AG20443 (cell line): ENCODE measurements around the gene PRKCD.
A peak's percentile ranks its signal among the peaks of the same experiment; 100 is the strongest.

ENCODE experiments used
- DNase-seq: peaks from one replicate; pipeline ENCODE4 v3.0.0; 2012; ENCODE audit warnings: low spot score, mixed read lengths

PRKCD gene

GRCh38 chr3:53232641-53233377 lies 71.8 kb downstream of the PRKCD start:
- DNase-seq: no peak

- DNase-seq: no peak
Measured at GRCh38 chr3:53234130-53234840, 73.3 kb downstream of the PRKCD start.

- no peak for DNase-seq
Measured at GRCh38 chr3:53234841-53235232, 73.8 kb downstream of the PRKCD start.

- no peak for DNase-seq
Measured at GRCh38 chr3:53235545-53235944, 74.5 kb downstream of the PRKCD start.

GRCh38 chr3:53236112-53236841 lies 75.3 kb downstream of the PRKCD start:
- DNase-seq: peak; percentile 96

GRCh38 chr3:53238051-53238850 lies 77.2 kb downstream of the PRKCD start:
- DNase-seq: peak; percentile 89

- no peak for DNase-seq
Measured at GRCh38 chr3:53238886-53239285, 77.9 kb downstream of the PRKCD start.

- DNase-seq: no peak
Measured at GRCh38 chr3:53239800-53240199, 78.8 kb downstream of the PRKCD start.

GRCh38 chr3:53240989-53241972 lies 80.3 kb downstream of the PRKCD start:
- no peak for DNase-seq

- DNase-seq: no peak
Measured at GRCh38 chr3:53242155-53242554, 81.1 kb downstream of the PRKCD start.
